H1 (cell line): Measurements from ENCODE around the gene FSD1.

ENCODE experiments used
- CBX5 ChIP-seq: fragments of 300-800, 300-1000 bp; sonication (generic); IDR thresholded peaks from 2 replicates; pipeline ENCODE4 v1.7.1; 2016; ENCODE audit warnings: antibody characterized with exemption, low read length, low read depth
- CREB1 ChIP-seq: IDR thresholded peaks from 2 replicates; pipeline ENCODE4 v1.6.1; 2012; ENCODE audit warnings: inconsistent platforms
- CTCF ChIP-seq, 3 experiments: IDR thresholded peaks; 1 replicate in 2 of 3; 2 replicates in 1 of 3; pipeline versions ENCODE4 v1.5.1 to v1.6.1; 2011; ENCODE audit warnings: low read length in 3 of 3, mild to moderate bottlenecking in 3 of 3, inconsistent platforms in 2 of 3, low read depth in 1 of 3, moderate library complexity in 1 of 3; ENCODE audit not compliant: insufficient read depth in 1 of 3; ENCODE audit errors: control extremely low read depth in 1 of 3
- E2F6 ChIP-seq: IDR thresholded peaks from 2 replicates; pipeline ENCODE4 v1.6.1; 2012; ENCODE audit warnings: inconsistent platforms
- EZH2 ChIP-seq: fragments of 200-600 bp; sonication (generic); IDR thresholded peaks from 2 replicates; pipeline ENCODE4 v1.7.1; 2012; ENCODE audit warnings: low read depth, mild to moderate bottlenecking, moderate library complexity, low read length, inconsistent platforms; ENCODE audit not compliant: severe bottlenecking
- HDAC2 ChIP-seq, 2 experiments: fragments of 300-600 bp in 1 of 2; sonication (generic) in 1 of 2; IDR thresholded peaks; 2 replicates each; pipeline ENCODE4 v1.6.1; 2011 to 2012; ENCODE audit warnings: low read depth in 2 of 2, low read length in 2 of 2, mild to moderate bottlenecking in 2 of 2, moderate library complexity in 2 of 2, borderline replicate concordance in 1 of 2, inconsistent platforms in 1 of 2
- JUND ChIP-seq: IDR thresholded peaks from 2 replicates; pipeline ENCODE4 v1.6.1; 2011; ENCODE audit warnings: mild to moderate bottlenecking, improper control_type of control experiment, low read length
- KDM1A ChIP-seq: fragments of 200-600, 300-600 bp; sonication (generic); IDR thresholded peaks from 2 replicates; pipeline ENCODE4 v1.7.1; 2016; ENCODE audit warnings: mild to moderate bottlenecking, low read length, borderline replicate concordance
- MAX ChIP-seq: IDR thresholded peaks from 2 replicates; pipeline ENCODE4 v1.6.1; 2012; ENCODE audit warnings: inconsistent platforms
- POLR2A ChIP-seq, 2 experiments: IDR thresholded peaks; 1 replicate in 1 of 2; 2 replicates in 1 of 2; pipeline ENCODE4 v1.6.1; 2011; ENCODE audit warnings: low read depth in 2 of 2, low read length in 2 of 2, mild to moderate bottlenecking in 2 of 2; ENCODE audit errors: control extremely low read depth in 1 of 2
- SP2 ChIP-seq: IDR thresholded peaks from 2 replicates; pipeline ENCODE4 v1.6.1; 2012; ENCODE audit warnings: mild to moderate bottlenecking, low read length, inconsistent platforms
- TAF1 ChIP-seq: IDR thresholded peaks from 2 replicates; pipeline ENCODE4 v1.6.1; 2011; ENCODE audit warnings: mild to moderate bottlenecking, low read depth, low read length

DNA sequence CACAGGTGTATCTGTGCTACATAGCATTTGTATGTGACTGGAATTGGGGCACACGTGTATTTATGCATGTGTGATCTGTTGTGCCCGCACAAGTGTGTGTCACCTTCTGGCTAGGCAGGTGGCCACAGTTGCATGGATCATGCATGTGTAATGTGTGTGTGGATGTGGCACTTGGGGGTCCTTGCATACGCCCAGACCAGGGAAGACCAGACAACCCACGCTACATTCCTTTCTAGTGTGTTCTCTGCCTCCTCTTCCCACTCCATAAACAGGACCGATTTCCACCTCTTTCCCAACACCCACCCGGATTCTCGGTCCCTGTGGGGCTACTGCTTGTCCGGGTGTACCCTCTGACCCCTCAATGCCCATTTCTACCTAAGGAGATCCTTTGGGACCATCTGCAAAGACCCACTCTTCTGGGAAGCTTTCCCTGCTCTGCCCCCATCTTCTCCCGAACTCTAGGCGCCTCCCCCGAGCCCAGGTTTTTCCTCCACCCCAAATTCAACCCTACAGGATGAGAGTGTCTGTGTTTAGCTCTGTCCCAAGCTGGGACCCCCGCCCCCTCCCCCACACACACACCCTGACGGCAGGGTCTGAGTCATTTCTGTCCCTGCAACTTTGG, 21.9 kb downstream of the FSD1 start:
- no peak for TF ChIP-seq KDM1A
- TF ChIP-seq CTCF (IDR thresholded peaks at IDR 0.05; ENCODE audit: control extremely low read depth in 1 of 3, insufficient read depth in 1 of 3, low read depth in 1 of 3, low read length in 3 of 3): no peak
- TF ChIP-seq TAF1: no peak
- TF ChIP-seq EZH2: no peak
- TF ChIP-seq CREB1: no peak
- no peak for TF ChIP-seq JUND
- TF ChIP-seq POLR2A (IDR thresholded peaks at IDR 0.05; ENCODE audit: control extremely low read depth in 1 of 2, low read depth in 2 of 2, low read length in 2 of 2): no peak
- no peak for TF ChIP-seq CBX5
- no peak for TF ChIP-seq SP2
- TF ChIP-seq E2F6: no peak
- TF ChIP-seq HDAC2 (IDR thresholded peaks at IDR 0.05; ENCODE audit: borderline replicate concordance in 1 of 2, low read depth in 2 of 2, low read length in 2 of 2): no peak
- no peak for TF ChIP-seq MAX
